ENCODE measurements around the gene DARS2. TPM values are rescaled to one million over a fixed set of nuclear protein-coding genes. Genes with fewer than 3 reads are reported as not detected.
"Not testable (repeated sequence)": the region's sequence is repeated elsewhere in the genome, so short reads cannot be mapped to it uniquely, and the experiment has no call there.

DARS2 gene
- total RNA-seq, 1 donor from 2014 or later, result 14.6 TPM

DNA sequence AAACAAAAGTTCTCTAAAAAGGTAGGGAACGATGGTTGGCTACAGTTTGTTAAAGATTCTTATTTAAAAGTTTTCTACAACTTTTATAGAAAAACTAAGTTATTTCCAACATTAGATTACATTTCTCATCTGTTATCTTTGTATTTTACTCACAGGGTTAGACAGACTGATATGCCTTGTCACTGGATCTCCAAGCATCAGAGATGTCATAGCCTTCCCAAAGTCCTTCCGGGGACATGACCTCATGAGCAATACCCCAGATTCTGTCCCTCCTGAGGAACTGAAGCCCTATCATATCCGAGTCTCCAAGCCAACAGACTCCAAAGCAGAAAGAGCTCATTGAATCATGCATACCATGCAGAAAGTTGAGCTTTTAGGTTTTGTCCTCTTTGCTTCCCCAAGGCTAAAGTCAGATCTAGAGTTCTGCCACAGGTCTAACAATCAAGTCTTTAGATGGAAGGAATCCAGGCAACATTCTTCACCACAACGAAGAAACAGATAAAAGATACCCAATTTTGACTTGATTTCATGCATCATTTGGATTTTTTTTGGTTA lies 33.0 kb downstream of the DARS2 start:
- TF ChIP-seq, protein P1, sequence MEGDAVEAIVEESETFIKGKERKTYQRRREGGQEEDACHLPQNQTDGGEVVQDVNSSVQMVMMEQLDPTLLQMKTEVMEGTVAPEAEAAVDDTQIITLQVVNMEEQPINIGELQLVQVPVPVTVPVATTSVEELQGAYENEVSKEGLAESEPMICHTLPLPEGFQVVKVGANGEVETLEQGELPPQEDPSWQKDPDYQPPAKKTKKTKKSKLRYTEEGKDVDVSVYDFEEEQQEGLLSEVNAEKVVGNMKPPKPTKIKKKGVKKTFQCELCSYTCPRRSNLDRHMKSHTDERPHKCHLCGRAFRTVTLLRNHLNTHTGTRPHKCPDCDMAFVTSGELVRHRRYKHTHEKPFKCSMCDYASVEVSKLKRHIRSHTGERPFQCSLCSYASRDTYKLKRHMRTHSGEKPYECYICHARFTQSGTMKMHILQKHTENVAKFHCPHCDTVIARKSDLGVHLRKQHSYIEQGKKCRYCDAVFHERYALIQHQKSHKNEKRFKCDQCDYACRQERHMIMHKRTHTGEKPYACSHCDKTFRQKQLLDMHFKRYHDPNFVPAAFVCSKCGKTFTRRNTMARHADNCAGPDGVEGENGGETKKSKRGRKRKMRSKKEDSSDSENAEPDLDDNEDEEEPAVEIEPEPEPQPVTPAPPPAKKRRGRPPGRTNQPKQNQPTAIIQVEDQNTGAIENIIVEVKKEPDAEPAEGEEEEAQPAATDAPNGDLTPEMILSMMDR (IDR thresholded peaks at IDR 0.05), result no peak
- no peaks in the 10 kb centered on the region for H3K27me3 ChIP-seq
- H3K36me3 ChIP-seq, result peaks cover 59% of the 10 kb centered on the region
- intact Hi-C loops (cut with DNase I), result no loop called here
- H3K27ac ChIP-seq, result no peak overlapping the region
- DNase-seq (no peak), ATAC-seq (no peak)
- no peak overlapping the region for H3K4me3 ChIP-seq
- H3K4me1 ChIP-seq, result peaks cover 10% of the 10 kb centered on the region
- no peaks in the 10 kb centered on the region for H3K9me3 ChIP-seq

DNA sequence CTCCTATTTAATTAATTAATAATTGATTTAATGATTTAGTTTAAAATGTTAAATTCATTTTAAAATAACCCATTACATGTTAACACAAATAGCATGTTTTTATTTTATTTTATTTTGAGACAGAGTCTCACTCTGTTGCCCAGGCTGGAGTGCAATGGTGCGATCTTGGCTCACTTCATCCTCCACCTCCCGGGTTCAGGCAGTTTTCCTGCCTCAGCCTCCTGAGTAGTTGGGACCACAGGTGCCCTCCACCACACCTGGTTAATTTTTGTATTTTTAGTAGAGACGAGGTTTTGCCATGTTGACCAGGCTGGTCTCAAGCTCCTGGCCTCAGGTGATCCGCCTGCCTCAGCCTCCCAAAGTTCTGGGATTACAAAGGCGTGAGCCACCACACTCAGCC lies 35.1 kb downstream of the DARS2 start:
- H3K4me3 ChIP-seq; H3K27me3 ChIP-seq; ATAC-seq; DNase-seq; H3K27ac ChIP-seq; H3K4me1 ChIP-seq; H3K9me3 ChIP-seq; intact Hi-C loops (cut with DNase I): not testable (repeated sequence)
- H3K36me3 ChIP-seq, result peaks cover 73% of the 10 kb centered on the region

DNA sequence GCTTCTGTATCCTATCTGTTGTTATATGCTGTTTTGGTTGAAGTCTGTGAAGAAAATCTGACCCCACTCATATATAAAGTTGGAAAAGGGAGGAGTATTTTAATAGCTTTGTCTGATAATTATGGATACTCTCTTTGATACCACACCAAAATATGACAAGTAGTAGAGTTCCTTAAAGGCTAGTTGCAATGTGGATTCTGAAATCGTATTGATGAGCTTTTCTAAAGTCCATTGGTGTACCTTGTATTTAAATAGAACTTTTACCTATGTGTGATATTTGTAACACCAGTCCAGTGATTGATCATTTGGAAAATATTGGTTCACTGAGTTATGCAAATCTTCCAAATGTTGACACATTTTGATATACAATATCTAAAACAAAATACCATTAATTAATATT lies 35.6 kb downstream of the DARS2 start:
- DNase-seq (no peak), ATAC-seq (no peak)
- Histone ChIP-seq H3K9me3 (no peaks in the 10 kb centered on the region), H3K27ac (no peak overlapping the region), H3K4me3 (no peak overlapping the region), H3K36me3 (peaks cover 78% of the 10 kb centered on the region), H3K27me3 (no peaks in the 10 kb centered on the region), H3K4me1 (peaks cover 5% of the 10 kb centered on the region)
- TF ChIP-seq, protein P1 (IDR thresholded peaks at IDR 0.05), result no peak
- intact Hi-C loops (cut with DNase I), result no loop called here

GRCh38 chr1:173861731-173862145 lies 37.3 kb downstream of the DARS2 start:
- ATAC-seq, result no peak
- Histone ChIP-seq H3K4me1 (peaks cover 22% of the 10 kb centered on the region), H3K36me3 (peaks cover 83% of the 10 kb centered on the region), H3K27me3 (no peaks in the 10 kb centered on the region), H3K27ac (no peak overlapping the region), H3K4me3 (no peak overlapping the region), H3K9me3 (no peaks in the 10 kb centered on the region)
- no peak for DNase-seq
- TF ChIP-seq, protein P1 (IDR thresholded peaks at IDR 0.05), result no peak
- intact Hi-C loops (cut with DNase I), result no loop called here

- Histone ChIP-seq H3K36me3 (peaks cover 79% of the 10 kb centered on the region), H3K4me1 (peaks cover 27% of the 10 kb centered on the region)
- DNase-seq; intact Hi-C loops (cut with DNase I); H3K9me3 ChIP-seq; H3K27ac ChIP-seq; H3K4me3 ChIP-seq; ATAC-seq; H3K27me3 ChIP-seq: not testable (repeated sequence)
Observed at GRCh38 chr1:173862146-173862768, 37.8 kb downstream of the DARS2 start.

DNA sequence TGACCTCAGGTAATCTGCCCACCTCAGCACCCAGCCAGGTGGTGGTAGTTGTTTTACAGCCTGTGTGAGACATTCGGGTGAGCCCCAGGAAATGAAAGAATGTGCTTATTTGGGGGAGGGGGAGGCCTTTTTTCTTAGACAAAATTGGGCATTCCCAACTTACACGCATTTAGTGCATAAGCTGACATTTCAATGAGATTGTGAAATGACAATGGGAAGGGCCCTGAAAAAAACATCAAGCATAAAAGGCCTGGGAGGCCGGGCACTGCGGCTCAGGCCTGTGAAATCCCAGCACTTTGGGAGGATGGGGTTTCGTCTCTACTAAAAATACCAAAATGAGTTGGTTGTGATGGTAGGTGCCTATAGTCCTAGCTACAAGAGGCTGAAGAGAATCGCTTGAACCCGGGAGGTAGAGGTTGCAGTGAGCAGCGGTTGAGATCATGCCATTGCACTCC lies 38.3 kb downstream of the DARS2 start:
- Histone ChIP-seq H3K27me3 (no peaks in the 10 kb centered on the region), H3K4me3 (no peak overlapping the region), H3K36me3 (peaks cover 73% of the 10 kb centered on the region), H3K27ac (no peak overlapping the region), H3K4me1 (peaks cover 27% of the 10 kb centered on the region), H3K9me3 (no peaks in the 10 kb centered on the region)
- intact Hi-C loops (cut with DNase I), result no loop called here
- DNase-seq, result no peak
- ATAC-seq, result no peak
- TF ChIP-seq, protein P1 (IDR thresholded peaks at IDR 0.05), result no peak

All from upper lobe of right lung (tissue), 1 donor.